Smooth muscle cell (in vitro differentiated cells): ENCODE data around the gene CACNB4. TPM values are rescaled to one million over a fixed set of nuclear protein-coding genes. Genes with fewer than 3 reads are reported as not detected.

Experiments
- DNase-seq: peaks from one replicate; lab custom pipeline; 2025; ENCODE audit not compliant: unreplicated experiment; lab: John Stamatoyannopoulos, UW
- H2AFZ ChIP-seq: fragments of 200-600 bp; sonication (generic); 2 replicates; pipeline ENCODE4 v1.6.0; 2016; ENCODE audit warnings: antibody characterized with exemption, low read depth, mild to moderate bottlenecking
- H3F3A ChIP-seq: fragments of 200-600 bp; sonication (generic); 2 replicates; pipeline ENCODE4 v1.6.0; 2017; ENCODE audit warnings: antibody characterized with exemption, low read depth
- H3K27ac ChIP-seq: fragments of 200-600 bp; sonication (generic); 2 replicates; pipeline ENCODE4 v1.5.1; 2016; ENCODE audit warnings: low read depth, mild to moderate bottlenecking
- H3K27me3 ChIP-seq: fragments of 200-600 bp; sonication (generic); 2 replicates; pipeline ENCODE4 v1.6.1; 2016; ENCODE audit warnings: low read depth, mild to moderate bottlenecking
- H3K36me3 ChIP-seq: fragments of 200-600 bp; sonication (generic); 2 replicates; pipeline ENCODE4 v1.5.1; 2016; ENCODE audit warnings: low read depth
- H3K4me1 ChIP-seq: fragments of 200-600 bp; sonication (generic); 2 replicates; pipeline ENCODE4 v1.5.1; 2016; ENCODE audit warnings: low read depth
- H3K4me2 ChIP-seq: fragments of 200-600 bp; sonication (generic); 2 replicates; pipeline ENCODE4 v1.6.0; 2016; ENCODE audit warnings: mild to moderate bottlenecking
- H3K4me3 ChIP-seq: fragments of 200-600 bp; sonication (generic); 2 replicates; pipeline ENCODE4 v1.5.1; 2016; ENCODE audit warnings: mild to moderate bottlenecking
- H3K79me2 ChIP-seq: fragments of 200-600 bp; sonication (generic); 2 replicates; pipeline ENCODE4 v1.6.0; 2016; ENCODE audit warnings: low read depth, mild to moderate bottlenecking
- H3K9ac ChIP-seq: fragments of 200-600 bp; sonication (generic); 2 replicates; pipeline ENCODE4 v1.6.0; 2016; ENCODE audit warnings: low read depth
- H3K9me3 ChIP-seq: fragments of 200-600 bp; sonication (generic); replicated peaks from 2 replicates; pipeline ENCODE4 v1.5.1; 2016; ENCODE audit warnings: low read depth
- H4K20me1 ChIP-seq: fragments of 200-600 bp; sonication (generic); 2 replicates; pipeline ENCODE4 v1.6.0; 2016; ENCODE audit warnings: low read depth
- CTCF ChIP-seq: fragments of 200-600 bp; sonication (generic); IDR thresholded peaks from 2 replicates; pipeline ENCODE4 v1.5.1; 2017; ENCODE audit warnings: borderline replicate concordance, mild to moderate bottlenecking, antibody characterized with exemption; ENCODE audit not compliant: insufficient read depth, poor library complexity, severe bottlenecking
- WGBS: methylation state at CpG from one replicate; pipeline ENCODE4 v1.1.7; 2016; ENCODE audit warnings: low lambda C conversion rate; 5-methylcytosine and 5-hydroxymethylcytosine counted together
- polyA plus RNA-seq: library from polyadenylated mRNA; unstranded; fragments of >200 nt; fragmentation: Nextera tagmentation; extraction: Ambion mirVana; gene quantifications from 2 replicates; pipeline ENCODE4 v1.2.1, GENCODE V29; 2016
- total RNA-seq: library from RNA; depleted of rRNA; stranded (reverse); fragments of >200 nt; gene quantifications from 2 replicates; pipeline ENCODE4 v1.2.3, GENCODE V29; 2014

Gene CACNB4
- total and polyA plus RNA-seq, 2 experiments from 2014 or later, result 0.06 to 1.4 TPM

- no peak overlapping the region for H3K4me2 ChIP-seq
- H3F3A ChIP-seq, result no peaks in the 10 kb centered on the region
- DNase-seq, result no peak
- H4K20me1 ChIP-seq, result no peaks in the 10 kb centered on the region
- WGBS, result 95% methylated on average over 2 of the region's 2 CpGs
- no peak overlapping the region for H2AFZ ChIP-seq
- H3K79me2 ChIP-seq, result no peaks in the 10 kb centered on the region
- H3K27ac ChIP-seq, result no peak overlapping the region
- no peaks in the 10 kb centered on the region for H3K27me3 ChIP-seq
- H3K4me1 ChIP-seq, result no peaks in the 10 kb centered on the region
- no peak overlapping the region for H3K4me3 ChIP-seq
- H3K36me3 ChIP-seq, result no peaks in the 10 kb centered on the region
- H3K9ac ChIP-seq, result no peak overlapping the region
- no peak for TF ChIP-seq CTCF
- H3K9me3 ChIP-seq, result no peaks in the 10 kb centered on the region
These were observed 12.6 kb downstream of the CACNB4 start for GRCh38 chr2:152086231-152086630.

GRCh38 chr2:152084076-152084475 is 14.8 kb downstream of the CACNB4 start:
- Histone ChIP-seq H3K4me2 (no peak overlapping the region), H2AFZ (no peak overlapping the region), H3F3A (no peaks in the 10 kb centered on the region), H3K9ac (no peak overlapping the region), H3K4me3 (no peak overlapping the region), H3K9me3 (no peaks in the 10 kb centered on the region), H3K27me3 (no peaks in the 10 kb centered on the region), H3K36me3 (no peaks in the 10 kb centered on the region), H3K79me2 (no peaks in the 10 kb centered on the region), H3K27ac (no peak overlapping the region), H3K4me1 (no peaks in the 10 kb centered on the region), H4K20me1 (no peaks in the 10 kb centered on the region)
- TF ChIP-seq CTCF, result no peak
- DNase-seq, result no peak
- WGBS, result 84% methylated on average over 6 of the region's 6 CpGs

GRCh38 chr2:152083202-152083875 is 15.5 kb downstream of the CACNB4 start:
- WGBS, result 86% methylated on average over 6 of the region's 6 CpGs
- TF ChIP-seq CTCF, result no peak

GRCh38 chr2:152078662-152079061 is 20.2 kb downstream of the CACNB4 start:
- Histone ChIP-seq H3K9me3 (no peaks in the 10 kb centered on the region), H3K4me2 (no peak overlapping the region)

More at GRCh38 chr2:152083202-152083875, 15.5 kb downstream of the CACNB4 start:
- H3K9me3 ChIP-seq, result no peaks in the 10 kb centered on the region
- H3K9ac ChIP-seq, result no peak overlapping the region
- H3K79me2 ChIP-seq, result no peaks in the 10 kb centered on the region
- no peak overlapping the region for H3K4me2 ChIP-seq
- H3K27ac ChIP-seq, result no peak overlapping the region
- no peak overlapping the region for H3K4me3 ChIP-seq
- no peak for DNase-seq
- no peaks in the 10 kb centered on the region for H3K4me1 ChIP-seq
- no peak overlapping the region for H2AFZ ChIP-seq
- no peaks in the 10 kb centered on the region for H4K20me1 ChIP-seq
- H3K36me3 ChIP-seq, result no peaks in the 10 kb centered on the region
- no peaks in the 10 kb centered on the region for H3F3A ChIP-seq
- H3K27me3 ChIP-seq, result no peaks in the 10 kb centered on the region

More at GRCh38 chr2:152078662-152079061, 20.2 kb downstream of the CACNB4 start:
- Histone ChIP-seq H3K36me3 (no peaks in the 10 kb centered on the region), H4K20me1 (no peaks in the 10 kb centered on the region), H2AFZ (no peak overlapping the region), H3K4me3 (no peak overlapping the region), H3K9ac (no peak overlapping the region), H3K79me2 (no peaks in the 10 kb centered on the region), H3K27me3 (no peaks in the 10 kb centered on the region), H3K4me1 (no peaks in the 10 kb centered on the region), H3K27ac (no peak overlapping the region), H3F3A (no peaks in the 10 kb centered on the region)
- DNase-seq, result no peak
- 97% methylated on average over 2 of the region's 2 CpGs for WGBS
- no peak for TF ChIP-seq CTCF
